Measurements from ENCODE around the gene CHRNB4. TPM values are rescaled to one million over a fixed set of nuclear protein-coding genes. Genes with fewer than 3 reads are reported as not detected.
"Not testable (repeated sequence)": the region's sequence is repeated elsewhere in the genome, so short reads cannot be mapped to it uniquely, and the experiment has no call there.

The CHRNB4 gene
- total RNA-seq = not detected

GRCh38 chr15:78641102-78641748, at the start of gene CHRNB4:
Gene CHRNB4, minus strand, starts transcription at chr15:78641210. Its CDS starts 77 bp downstream, at chr15:78641133.
- DNase-seq (ENCODE audit: low spot score) = no peak

DNA sequence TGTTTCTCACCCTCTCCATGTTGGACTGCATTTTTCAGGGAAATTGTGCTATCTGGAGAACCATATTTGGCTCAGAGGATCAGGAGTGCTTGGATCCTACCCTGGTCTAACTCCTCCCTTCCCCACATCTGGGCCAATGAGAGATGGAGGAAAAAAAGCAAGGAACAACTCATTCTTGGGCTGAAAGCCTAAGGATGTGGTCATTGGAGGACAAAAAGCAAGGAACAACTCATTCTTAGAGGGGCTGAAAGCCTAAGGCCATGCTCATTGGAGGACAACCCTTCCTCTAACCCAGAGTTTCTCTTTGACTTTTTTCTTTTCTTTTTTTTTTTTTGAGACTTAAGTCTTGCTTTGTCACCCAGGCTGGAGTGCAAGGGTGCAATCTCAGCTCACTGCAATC, 48.6 kb upstream of the CHRNB4 start:
- no peak for DNase-seq (ENCODE audit: low spot score)

DNA sequence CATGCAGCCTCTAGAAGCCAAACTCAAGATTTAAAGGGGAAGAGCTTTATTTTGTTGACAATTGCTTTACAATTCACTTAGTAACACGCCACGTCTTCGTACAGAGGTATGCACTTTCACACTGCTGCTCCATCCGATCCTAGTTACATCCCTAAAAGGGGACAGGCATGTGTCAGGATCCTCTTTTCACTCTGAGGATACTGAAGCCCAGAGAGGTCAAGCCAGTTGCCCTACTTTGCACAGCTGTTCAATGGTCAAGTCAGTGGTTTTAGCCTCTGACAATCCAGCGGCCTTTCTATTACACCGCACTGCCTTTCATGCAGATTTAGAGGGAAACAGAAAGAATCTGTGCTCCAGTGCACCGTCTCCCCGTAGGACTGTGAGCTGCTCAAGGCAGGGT, 44.9 kb upstream of the CHRNB4 start:
- no peak for DNase-seq (ENCODE audit: low spot score)

- DNase-seq (ENCODE audit: low spot score) = no peak
Measured at GRCh38 chr15:78685159-78685921, 44.3 kb upstream of the CHRNB4 start.

GRCh38 chr15:78684657-78685056, 43.6 kb upstream of the CHRNB4 start:
- DNase-seq (ENCODE audit: low spot score) = no peak

GRCh38 chr15:78683599-78683998, 42.6 kb upstream of the CHRNB4 start:
- not testable (repeated sequence) for DNase-seq (ENCODE audit: low spot score)

GRCh38 chr15:78682693-78683410, 41.8 kb upstream of the CHRNB4 start:
- DNase-seq (ENCODE audit: low spot score) = no peak

- DNase-seq (ENCODE audit: low spot score) = no peak
Measured at GRCh38 chr15:78682004-78682651, 41.1 kb upstream of the CHRNB4 start.

- DNase-seq (ENCODE audit: low spot score) = no peak
Measured at GRCh38 chr15:78681281-78682003, 40.4 kb upstream of the CHRNB4 start.

DNA sequence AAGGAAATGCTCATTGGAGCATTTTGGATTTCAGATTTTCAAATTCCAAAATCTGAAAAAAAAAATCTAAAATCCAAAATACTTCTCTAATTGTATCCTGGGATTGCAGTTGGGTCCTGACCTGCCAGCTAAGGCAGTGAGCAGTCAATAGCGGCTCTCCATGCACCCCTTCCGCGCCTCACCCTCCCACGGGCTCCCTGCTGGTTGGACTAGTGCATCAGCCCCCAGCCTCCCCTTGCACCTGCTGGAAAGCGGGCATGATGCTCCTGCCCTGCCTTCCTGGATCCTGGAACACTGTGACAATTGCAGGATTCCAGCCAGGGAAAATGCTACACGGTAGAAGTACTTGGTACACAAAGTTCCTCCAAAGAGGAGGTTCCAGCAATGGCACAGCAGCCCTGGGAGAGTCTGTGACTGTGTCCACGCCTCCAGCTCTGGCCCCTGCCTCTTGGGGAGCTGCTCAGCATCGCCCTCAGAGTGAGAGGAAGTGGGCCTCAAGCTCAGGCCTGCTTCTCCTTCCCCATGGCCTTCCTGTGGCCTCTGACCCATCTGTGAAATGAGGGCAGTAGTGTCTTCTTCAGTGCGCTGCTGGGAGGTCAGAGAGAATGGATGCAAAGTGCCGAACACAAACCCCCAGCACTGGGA, 39.5 kb upstream of the CHRNB4 start:
- no peak for DNase-seq (ENCODE audit: low spot score)

- peak; percentile 16 for DNase-seq (ENCODE audit: low spot score)
Measured at GRCh38 chr15:78679089-78679511, 38.1 kb upstream of the CHRNB4 start.

- no peak for DNase-seq (ENCODE audit: low spot score)
Measured at GRCh38 chr15:78676424-78677110, 35.6 kb upstream of the CHRNB4 start.

GRCh38 chr15:78675617-78676360, 34.8 kb upstream of the CHRNB4 start:
- DNase-seq (ENCODE audit: low spot score) = no peak

DNA sequence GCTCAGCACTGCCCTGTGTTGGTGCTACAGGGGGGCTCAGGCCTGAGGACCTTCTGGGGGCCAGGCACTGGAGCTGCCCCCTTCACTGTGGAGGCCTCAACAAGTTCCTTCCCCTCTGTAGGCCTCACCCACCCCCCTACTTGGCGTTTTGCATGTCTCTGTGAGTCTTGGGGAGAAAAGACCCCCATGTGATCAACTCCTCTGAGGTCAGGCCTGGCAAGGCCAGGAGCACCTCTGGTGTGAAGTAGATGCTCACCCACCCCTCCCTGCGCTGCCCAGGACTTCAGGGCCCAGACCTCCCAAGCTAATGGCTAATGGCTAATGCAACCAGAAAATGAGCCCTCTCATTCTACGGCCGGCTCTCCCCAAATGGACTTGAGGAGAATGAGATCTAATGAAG, 34.2 kb upstream of the CHRNB4 start:
- DNase-seq (ENCODE audit: low spot score) = no peak

- DNase-seq (ENCODE audit: low spot score) = no peak
Measured at GRCh38 chr15:78673917-78674444, 33.0 kb upstream of the CHRNB4 start.

GRCh38 chr15:78673476-78673875, 32.5 kb upstream of the CHRNB4 start:
- DNase-seq (ENCODE audit: low spot score) = no peak

- DNase-seq (ENCODE audit: low spot score) = no peak
Measured at GRCh38 chr15:78672285-78673014, 31.4 kb upstream of the CHRNB4 start.

GRCh38 chr15:78671626-78672211, 30.7 kb upstream of the CHRNB4 start:
- no peak for DNase-seq (ENCODE audit: low spot score)

Data from mucosa of gallbladder (tissue), 1 donor.